ENCODE data around the gene LMNA.

DNA sequence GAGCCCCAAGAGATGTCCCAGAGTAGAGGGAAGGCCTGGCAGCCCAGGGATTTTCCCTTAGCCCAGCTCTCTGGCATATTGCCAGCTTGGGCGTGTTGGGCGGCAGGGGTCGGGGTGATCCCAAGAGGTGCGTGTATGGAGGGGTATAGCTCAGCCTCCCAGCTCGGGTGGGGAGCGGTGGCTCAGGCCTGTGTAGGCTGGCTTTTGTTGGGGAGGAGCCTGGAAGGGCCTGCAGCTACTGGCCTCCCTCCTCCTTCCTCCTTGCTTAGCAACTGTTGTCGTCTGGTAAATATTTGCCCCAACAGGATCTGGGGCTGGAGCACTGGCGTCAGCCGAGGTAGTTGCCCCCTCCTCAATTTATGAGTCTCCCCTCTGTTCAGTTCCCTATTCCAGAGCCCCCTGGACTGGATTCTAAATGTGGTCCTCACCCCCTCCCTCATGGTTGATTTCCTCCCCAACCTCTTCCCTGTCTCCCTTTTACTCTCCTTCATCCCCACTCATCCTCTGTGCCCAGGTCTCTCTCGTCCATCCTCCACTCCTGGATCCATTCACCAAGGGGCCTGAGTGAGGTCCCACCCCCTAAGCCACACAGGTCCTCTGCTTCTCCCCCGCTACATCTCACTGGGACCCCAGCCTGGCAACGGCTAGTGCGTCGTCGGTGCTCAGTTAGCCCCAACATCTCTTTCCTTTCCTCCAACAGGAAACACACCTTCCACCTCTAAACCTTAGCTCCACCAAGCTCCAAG, 10.3 kb upstream of the LMNA start:
- no peak for TF ChIP-seq POLR2A (IDR thresholded peaks at IDR 0.05)
- no peak for TF ChIP-seq CTCF (IDR thresholded peaks at IDR 0.05 in 4 of 5, conservative IDR thresholded peaks at IDR 0.05 in 1 of 5)

Measured in gastrocnemius medialis (tissue), 4 donors.